Keratinocyte (primary cell): ENCODE results near the gene ACR. TPM values are rescaled to one million over a fixed set of nuclear protein-coding genes. Genes with fewer than 3 reads are reported as not detected.

ENCODE experiments used
- DNase-seq: peaks from one replicate; pipeline ENCODE4 v3.0.0-alpha.2; 2011; ENCODE audit warnings: low read depth, missing footprints, low spot score
- FAIRE-seq: peaks from 2 replicates; lab custom pipeline; 2011; peaks lifted over from hg19 to GRCh38; lab: Jason Lieb, UNC
- H2AFZ ChIP-seq: 2 replicates; pipeline ENCODE4 v1.6.0; 2012; ENCODE audit warnings: low read length, control low read depth, inconsistent platforms; ENCODE audit not compliant: control insufficient read depth
- H3K27ac ChIP-seq: 2 replicates; pipeline ENCODE4 v1.5.1; 2011; ENCODE audit warnings: low read length; ENCODE audit not compliant: control insufficient read depth, insufficient read depth
- H3K27me3 ChIP-seq: 3 replicates; pipeline ENCODE4 v1.6.0; 2011; ENCODE audit warnings: low read length; ENCODE audit not compliant: control insufficient read depth, insufficient read depth; ENCODE audit errors: extremely low read depth
- H3K36me3 ChIP-seq, 2 experiments: 2 replicates in 1 of 2; 3 replicates in 1 of 2; pipeline ENCODE4 v1.5.1; 2011; ENCODE audit warnings: low read length in 2 of 2, mild to moderate bottlenecking in 1 of 2; ENCODE audit not compliant: control insufficient read depth in 2 of 2, insufficient read depth in 2 of 2; ENCODE audit errors: extremely low read depth in 1 of 2
- H3K4me1 ChIP-seq: 3 replicates; pipeline ENCODE4 v1.5.1; 2011; ENCODE audit warnings: low read length; ENCODE audit not compliant: control insufficient read depth, insufficient read depth; ENCODE audit errors: extremely low read depth
- H3K4me2 ChIP-seq: 3 replicates; pipeline ENCODE4 v1.6.0; 2011; ENCODE audit warnings: low read depth, low read length; ENCODE audit not compliant: control insufficient read depth, insufficient read depth; ENCODE audit errors: extremely low read depth
- H3K4me3 ChIP-seq, 3 experiments: fragments of 200-600 bp in 1 of 3; sonication (generic) in 1 of 3; 2 replicates in 2 of 3; 3 replicates in 1 of 3; pipeline ENCODE4 v1.5.1; 2011 to 2016; ENCODE audit warnings: low read length in 3 of 3, mild to moderate bottlenecking in 3 of 3, control low read depth in 2 of 3, inconsistent platforms in 1 of 3, low read depth in 1 of 3, mixed read lengths in 1 of 3, mixed run types in 1 of 3, moderate library complexity in 1 of 3; ENCODE audit not compliant: control insufficient read depth in 2 of 3, insufficient read depth in 2 of 3; ENCODE audit errors: extremely low read depth in 1 of 3
- H3K79me2 ChIP-seq: 2 replicates; pipeline ENCODE4 v1.6.0; 2012; ENCODE audit warnings: low read length; ENCODE audit not compliant: control insufficient read depth, insufficient read depth
- H3K9ac ChIP-seq: 3 replicates; pipeline ENCODE4 v1.6.0; 2011; ENCODE audit warnings: low read length; ENCODE audit not compliant: control insufficient read depth, insufficient read depth; ENCODE audit errors: extremely low read depth
- H3K9me1 ChIP-seq: 3 replicates; pipeline ENCODE4 v1.6.0; 2011; ENCODE audit warnings: low read length; ENCODE audit not compliant: control insufficient read depth, insufficient read depth; ENCODE audit errors: extremely low read depth
- H3K9me3 ChIP-seq: 2 replicates; pipeline ENCODE4 v1.5.1; 2012; ENCODE audit warnings: low read depth, low read length; ENCODE audit not compliant: control insufficient read depth
- H4K20me1 ChIP-seq: 3 replicates; pipeline ENCODE4 v1.6.0; 2011; ENCODE audit warnings: low read length; ENCODE audit not compliant: control insufficient read depth, insufficient read depth; ENCODE audit errors: extremely low read depth
- EZH2 ChIP-seq: IDR thresholded peaks from one replicate; pipeline ENCODE4 v1.6.1; 2012; ENCODE audit warnings: inconsistent platforms, mild to moderate bottlenecking, low read length, moderate library complexity
- dilution Hi-C: fragments of 300-500 bp; cut with MboI; formaldehyde crosslinking; loops from one replicate; pipeline ENCODE4 v1.7.0; 2020; ENCODE audit warnings: low sequenced_read_pairs; ENCODE audit not compliant: extremely low pct_ligation_motif_present
- polyA plus RNA-seq, 5 experiments: library from polyadenylated mRNA; depleted of rRNA in 3 of 5; stranded (reverse) in 3 of 5; stranded (forward) in 1 of 5; unstranded in 1 of 5; fragments of >200 nt; gene quantifications; 1 replicate in 1 of 5; 2 replicates in 3 of 5; 3 replicates in 1 of 5; pipeline versions ENCODE4 v1.2.1 to v1.2.3, GENCODE V29; 2011 to 2012; ENCODE audit warnings: missing spikeins in 2 of 5, low read depth in 1 of 5, low replicate concordance in 1 of 5
- TF ChIP-seq, protein P1 (sequence below), 3 experiments: IDR thresholded peaks in 1 of 3; conservative IDR thresholded peaks in 1 of 3; optimal IDR thresholded peaks in 1 of 3; 2 replicates in 2 of 3; 3 replicates in 1 of 3; pipeline versions ENCODE3 to v1.5.1; 2011; ENCODE audit warnings: low read length in 3 of 3, mild to moderate bottlenecking in 3 of 3, moderate library complexity in 2 of 3, control low read depth in 1 of 3, inconsistent platforms in 1 of 3; ENCODE audit not compliant: insufficient read depth in 2 of 3; ENCODE audit errors: extremely low read depth in 1 of 3

Gene ACR
- polyA plus RNA-seq, 1 donor (not counting 4 experiments of a cell fraction or from before 2014, with no cell fraction given), result not detected

DNA sequence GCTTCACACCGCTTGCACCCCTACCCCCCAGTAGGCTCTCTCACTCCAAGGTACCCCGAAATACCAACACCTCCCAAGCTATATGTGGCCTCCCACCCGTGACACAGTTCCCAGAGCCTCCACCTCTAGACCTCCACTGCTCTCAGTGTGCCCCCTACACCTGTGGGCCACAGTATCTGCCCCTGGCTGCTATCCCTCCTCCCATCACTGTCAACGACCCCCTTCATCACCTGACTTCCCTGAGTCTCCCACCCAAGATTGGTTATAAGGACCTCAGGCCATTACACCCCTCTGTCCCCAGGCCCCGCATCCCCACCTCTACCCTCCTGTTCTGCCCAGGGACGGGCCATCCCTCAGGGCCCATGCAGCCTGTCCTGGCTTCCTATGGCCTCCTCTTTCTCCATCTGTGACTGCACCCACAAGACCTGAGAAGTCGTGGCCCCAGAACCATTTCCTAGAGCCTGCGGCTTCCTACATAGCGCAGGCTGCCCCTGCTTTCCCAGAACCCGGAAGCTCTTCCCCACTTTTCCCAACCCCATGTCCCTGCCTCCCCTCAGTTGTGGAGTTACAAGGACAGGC, 734 bp downstream of the ACR start:
- Histone ChIP-seq H3K4me1 (no peaks in the 10 kb centered on the region), H3K9ac (no peak overlapping the region), H3K9me3 (no peaks in the 10 kb centered on the region), H3K4me3 (no peak overlapping the region), H3K4me2 (no peak overlapping the region), H3K27me3 (peaks cover 11% of the 10 kb centered on the region), H3K9me1 (no peaks in the 10 kb centered on the region), H3K27ac (no peak overlapping the region), H3K36me3 (no peaks in the 10 kb centered on the region), H3K79me2 (no peaks in the 10 kb centered on the region), H4K20me1 (no peaks in the 10 kb centered on the region), H2AFZ (no peak overlapping the region)
- DNase-seq (no peak), FAIRE-seq (no peak)
- TF ChIP-seq, protein P1, sequence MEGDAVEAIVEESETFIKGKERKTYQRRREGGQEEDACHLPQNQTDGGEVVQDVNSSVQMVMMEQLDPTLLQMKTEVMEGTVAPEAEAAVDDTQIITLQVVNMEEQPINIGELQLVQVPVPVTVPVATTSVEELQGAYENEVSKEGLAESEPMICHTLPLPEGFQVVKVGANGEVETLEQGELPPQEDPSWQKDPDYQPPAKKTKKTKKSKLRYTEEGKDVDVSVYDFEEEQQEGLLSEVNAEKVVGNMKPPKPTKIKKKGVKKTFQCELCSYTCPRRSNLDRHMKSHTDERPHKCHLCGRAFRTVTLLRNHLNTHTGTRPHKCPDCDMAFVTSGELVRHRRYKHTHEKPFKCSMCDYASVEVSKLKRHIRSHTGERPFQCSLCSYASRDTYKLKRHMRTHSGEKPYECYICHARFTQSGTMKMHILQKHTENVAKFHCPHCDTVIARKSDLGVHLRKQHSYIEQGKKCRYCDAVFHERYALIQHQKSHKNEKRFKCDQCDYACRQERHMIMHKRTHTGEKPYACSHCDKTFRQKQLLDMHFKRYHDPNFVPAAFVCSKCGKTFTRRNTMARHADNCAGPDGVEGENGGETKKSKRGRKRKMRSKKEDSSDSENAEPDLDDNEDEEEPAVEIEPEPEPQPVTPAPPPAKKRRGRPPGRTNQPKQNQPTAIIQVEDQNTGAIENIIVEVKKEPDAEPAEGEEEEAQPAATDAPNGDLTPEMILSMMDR (optimal IDR thresholded peaks at IDR 0.05 in 1 of 3, IDR thresholded peaks at IDR 0.05 in 1 of 3, conservative IDR thresholded peaks at IDR 0.05 in 1 of 3; ENCODE audit: extremely low read depth in 1 of 3, insufficient read depth in 2 of 3, low read length in 3 of 3), result no peak
- no peak for TF ChIP-seq EZH2
- dilution Hi-C loops, result no loop called here

DNA sequence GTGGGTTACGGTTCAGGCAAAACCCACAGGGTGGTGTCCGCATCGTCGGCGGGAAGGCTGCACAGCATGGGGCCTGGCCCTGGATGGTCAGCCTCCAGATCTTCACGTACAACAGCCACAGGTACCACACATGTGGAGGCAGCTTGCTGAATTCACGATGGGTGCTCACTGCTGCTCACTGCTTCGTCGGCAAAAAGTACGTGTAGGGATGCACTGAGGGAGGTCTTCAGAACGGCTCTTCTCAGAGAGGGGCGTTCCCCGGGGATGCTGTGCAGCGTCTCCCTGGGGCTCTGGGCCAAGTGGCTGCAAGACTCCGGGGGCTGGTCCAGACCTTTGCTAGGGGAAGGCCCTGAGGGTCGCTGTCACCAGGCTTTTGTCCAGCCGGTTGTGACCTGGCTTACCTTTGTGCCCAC, 1.3 kb downstream of the ACR start:
- Histone ChIP-seq H3K9me3 (no peaks in the 10 kb centered on the region), H3K27me3 (peaks cover 6% of the 10 kb centered on the region), H3K4me1 (no peaks in the 10 kb centered on the region), H3K79me2 (no peaks in the 10 kb centered on the region), H2AFZ (no peak overlapping the region), H4K20me1 (no peaks in the 10 kb centered on the region), H3K4me2 (no peak overlapping the region), H3K9ac (no peak overlapping the region), H3K9me1 (no peaks in the 10 kb centered on the region), H3K36me3 (no peaks in the 10 kb centered on the region), H3K27ac (no peak overlapping the region), H3K4me3 (no peak overlapping the region)
- no peak for TF ChIP-seq EZH2
- TF ChIP-seq, protein P1 (optimal IDR thresholded peaks at IDR 0.05 in 1 of 3, IDR thresholded peaks at IDR 0.05 in 1 of 3, conservative IDR thresholded peaks at IDR 0.05 in 1 of 3; ENCODE audit: extremely low read depth in 1 of 3, insufficient read depth in 2 of 3, low read length in 3 of 3), result no peak
- DNase-seq (no peak), FAIRE-seq (no peak)
- dilution Hi-C loops, result no loop called here
